KBM-7 (cell line): ENCODE measurements around the gene UNC5C.
A peak's percentile ranks its signal among the peaks of the same experiment; 100 is the strongest.

Source experiments
- DNase-seq: peaks from one replicate; pipeline ENCODE4 v3.0.0-alpha.2; 2015
- in situ Hi-C: fragments of 300-500 bp; cut with MboI; formaldehyde crosslinking; loops from 2 replicates; pipeline ENCODE4 v1.14.3; 2020; ENCODE audit warnings: low sequenced_read_pairs, low pct_unique_long_range_greater_than_20kb, mixed read lengths

UNC5C gene

GRCh38 chr4:95371476-95372224 is 177.1 kb downstream of the UNC5C start:
- no peak for DNase-seq
- in situ Hi-C loops = no loop called here

DNA sequence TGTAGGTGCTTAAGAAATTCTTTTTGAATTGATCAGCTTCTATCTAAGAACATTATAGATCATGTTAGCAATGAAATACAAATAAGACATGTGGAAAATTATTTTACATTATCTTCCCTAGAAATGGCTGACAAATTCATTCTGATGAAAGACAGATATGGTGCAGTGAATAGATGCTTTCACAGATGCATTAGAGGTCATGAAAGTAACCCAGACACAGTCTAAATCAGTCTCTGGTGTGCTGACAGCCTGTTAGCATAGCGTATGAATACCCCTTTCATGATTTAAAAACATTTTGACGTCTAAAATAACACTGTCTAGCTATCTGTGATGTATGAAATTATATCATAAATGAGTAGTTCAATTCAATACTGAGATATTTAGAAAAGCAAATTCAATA is 180.9 kb downstream of the UNC5C start:
- no peak for DNase-seq
- in situ Hi-C loops = no loop called here

GRCh38 chr4:95363966-95364365 is 184.8 kb downstream of the UNC5C start:
- no peak for DNase-seq

DNA sequence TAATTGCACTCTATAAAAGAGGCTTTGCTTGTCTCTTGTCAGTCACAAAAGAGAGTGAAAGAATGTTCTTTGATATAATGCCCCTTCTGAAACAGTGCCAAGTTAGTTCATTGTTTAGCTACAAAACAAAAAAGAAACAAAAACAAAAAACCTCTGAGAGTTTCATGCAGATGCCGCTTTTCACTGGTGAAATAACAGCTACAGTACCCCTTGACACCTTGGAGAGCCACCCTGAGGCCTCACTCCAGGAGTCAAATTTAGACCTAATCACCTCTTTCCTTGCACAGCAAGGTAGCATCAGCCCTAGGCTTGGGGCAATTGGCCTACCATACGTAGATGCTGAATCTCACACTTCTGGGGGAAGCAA is 185.2 kb downstream of the UNC5C start:
- in situ Hi-C loops = no loop called here

More at GRCh38 chr4:95363966-95364365, 184.8 kb downstream of the UNC5C start:
- in situ Hi-C loops = no loop called here

DNA sequence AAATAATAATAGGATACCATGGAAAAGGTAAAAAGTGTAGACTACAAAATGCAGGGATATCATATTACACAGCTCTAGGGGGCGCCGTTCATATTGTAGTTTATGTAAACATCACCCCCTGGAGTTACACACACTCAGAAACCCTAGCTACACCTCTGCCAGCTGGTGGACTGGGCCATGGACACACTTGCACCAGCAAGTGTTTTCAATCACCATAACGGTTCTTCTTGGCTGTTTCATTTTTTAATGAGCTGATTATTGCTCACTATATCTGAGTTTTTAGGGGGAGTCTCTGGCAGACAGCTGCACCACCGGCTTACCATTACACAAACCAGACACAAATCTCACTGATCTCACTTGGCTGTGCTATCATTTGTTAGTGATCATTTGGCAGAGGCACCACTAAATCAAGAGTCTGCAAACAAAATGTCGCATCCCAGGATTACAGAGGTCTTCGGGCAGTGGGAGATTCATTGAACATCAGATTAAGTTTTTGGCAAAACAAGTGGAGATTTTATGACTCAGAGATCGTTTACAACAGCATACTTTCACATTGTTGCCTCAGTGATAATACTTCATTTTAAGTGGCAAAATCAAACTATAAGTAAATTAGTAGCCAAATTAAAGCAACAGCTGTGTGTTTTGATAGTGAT is 185.7 kb downstream of the UNC5C start:
- in situ Hi-C loops = no loop called here
- peak; percentile 4 for DNase-seq

More for the DNA sequence above, 185.2 kb downstream of the UNC5C start:
- no peak for DNase-seq

GRCh38 chr4:95362066-95362465 is 186.7 kb downstream of the UNC5C start:
- in situ Hi-C loops = no loop called here
- DNase-seq = no peak

DNA sequence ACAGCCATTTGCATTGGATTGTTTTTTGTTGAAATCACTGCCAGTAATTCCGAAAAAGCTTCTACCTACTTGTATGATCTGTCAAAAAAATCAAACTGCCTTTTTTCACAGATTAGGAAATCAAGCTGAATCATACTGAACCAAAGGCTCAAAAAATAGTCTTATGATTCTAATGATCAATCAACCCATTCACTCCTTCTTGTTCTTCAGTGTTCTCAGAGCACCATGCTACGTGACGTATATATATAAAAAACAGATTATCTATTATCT is 187.1 kb downstream of the UNC5C start:
- in situ Hi-C loops = no loop called here
- no peak for DNase-seq

DNA sequence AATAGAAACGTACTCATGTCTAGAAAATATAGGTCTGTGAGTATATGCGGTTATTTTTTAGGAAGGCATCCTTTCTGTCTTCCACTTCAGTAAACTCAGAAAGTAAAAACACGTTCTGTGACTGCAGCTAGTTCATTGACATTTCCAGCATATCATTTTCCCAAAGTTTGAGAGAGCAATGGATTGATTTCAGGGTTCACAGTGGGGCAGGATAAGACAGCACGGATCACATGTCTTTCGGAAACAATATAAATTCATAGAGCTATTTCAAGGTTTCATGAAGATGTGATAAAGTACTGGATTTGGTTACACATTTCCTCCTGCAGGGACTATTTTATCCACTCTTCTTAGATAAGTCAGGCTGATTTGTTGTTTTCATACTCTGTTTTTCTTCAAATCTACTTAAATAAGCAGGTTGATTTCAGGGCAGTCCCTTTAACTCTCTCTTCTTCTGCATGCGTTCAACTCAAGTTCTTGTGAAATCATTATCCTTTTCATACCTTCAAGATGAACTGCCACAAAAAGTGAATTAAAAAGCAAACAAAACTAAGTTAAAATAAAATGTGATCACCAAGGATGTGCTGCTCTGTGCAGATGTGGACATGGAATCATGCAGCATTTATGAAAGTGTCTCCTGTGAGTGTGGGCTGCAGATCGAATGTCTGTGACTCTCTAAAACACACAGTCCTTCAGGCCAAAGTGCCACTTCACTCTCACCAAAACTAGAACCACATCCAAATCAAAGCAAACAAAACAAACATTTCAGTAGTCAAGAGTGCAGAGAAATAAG is 187.7 kb downstream of the UNC5C start:
- DNase-seq = no peak
- in situ Hi-C loops = no loop called here

- in situ Hi-C loops = no loop called here
Observed at GRCh38 chr4:95360256-95360903, 188.4 kb downstream of the UNC5C start.

GRCh38 chr4:95358421-95358820 is 190.4 kb downstream of the UNC5C start:
- in situ Hi-C loops = no loop called here
- DNase-seq = no peak

More at GRCh38 chr4:95360256-95360903, 188.4 kb downstream of the UNC5C start:
- no peak for DNase-seq

GRCh38 chr4:95355021-95355420 is 193.8 kb downstream of the UNC5C start:
- in situ Hi-C loops = no loop called here
- DNase-seq = no peak

DNA sequence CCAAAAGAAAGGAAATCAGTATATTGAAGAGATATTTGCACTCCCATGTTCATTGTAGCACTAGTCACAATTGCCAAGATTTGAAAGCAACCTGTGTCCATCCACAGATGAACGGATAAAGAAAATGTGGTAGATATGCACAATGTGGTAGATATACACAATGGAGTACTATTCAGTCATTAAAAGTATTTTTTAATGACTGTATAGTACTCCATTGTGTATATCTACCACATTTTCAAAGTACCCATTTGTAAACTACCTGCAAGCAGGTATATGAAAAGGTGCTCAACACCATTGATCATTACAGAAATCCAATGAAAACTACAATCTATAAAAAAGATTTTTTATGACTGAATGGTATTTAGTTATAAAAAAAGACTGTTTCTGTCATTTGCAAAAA is 200.4 kb downstream of the UNC5C start:
- DNase-seq = no peak
- in situ Hi-C loops = no loop called here

DNA sequence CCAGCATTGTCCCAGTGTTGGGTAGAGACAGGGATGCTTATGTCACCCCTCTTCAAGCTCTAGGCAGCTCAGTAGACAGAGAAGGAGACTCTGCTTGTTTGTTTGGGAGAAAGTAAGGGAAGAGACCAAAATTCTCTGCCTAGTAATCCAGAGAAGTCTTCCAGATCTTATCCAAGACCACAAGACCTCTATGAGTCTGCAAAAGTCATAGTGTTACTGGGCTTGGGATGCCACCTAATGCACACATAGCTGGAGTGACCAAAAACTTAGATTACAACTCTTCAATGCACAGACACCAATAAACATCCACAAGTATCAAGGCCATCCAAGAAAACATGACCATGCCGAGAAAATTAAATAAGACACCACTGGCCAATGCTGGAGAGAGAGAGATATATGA is 205.5 kb downstream of the UNC5C start:
- in situ Hi-C loops = no loop called here
- DNase-seq = no peak

DNA sequence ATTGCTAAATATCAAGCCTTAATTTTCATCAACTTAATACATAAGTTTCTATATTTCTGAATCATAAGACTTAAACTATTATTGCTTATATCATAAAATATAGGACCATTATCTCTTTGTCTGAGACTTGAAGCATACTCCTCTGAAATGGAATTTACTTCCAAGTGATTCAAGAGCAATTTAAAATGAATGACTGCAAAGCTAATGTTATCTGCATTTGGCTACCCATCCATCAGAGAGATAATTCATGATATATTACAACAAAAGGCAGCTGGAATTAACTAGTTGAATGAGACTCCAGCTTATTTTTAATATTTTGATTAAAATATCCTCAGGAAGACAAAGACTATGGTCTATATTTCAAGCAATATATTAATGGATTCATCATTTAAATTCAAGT is 208.6 kb downstream of the UNC5C start:
- in situ Hi-C loops = no loop called here
- no peak for DNase-seq

DNA sequence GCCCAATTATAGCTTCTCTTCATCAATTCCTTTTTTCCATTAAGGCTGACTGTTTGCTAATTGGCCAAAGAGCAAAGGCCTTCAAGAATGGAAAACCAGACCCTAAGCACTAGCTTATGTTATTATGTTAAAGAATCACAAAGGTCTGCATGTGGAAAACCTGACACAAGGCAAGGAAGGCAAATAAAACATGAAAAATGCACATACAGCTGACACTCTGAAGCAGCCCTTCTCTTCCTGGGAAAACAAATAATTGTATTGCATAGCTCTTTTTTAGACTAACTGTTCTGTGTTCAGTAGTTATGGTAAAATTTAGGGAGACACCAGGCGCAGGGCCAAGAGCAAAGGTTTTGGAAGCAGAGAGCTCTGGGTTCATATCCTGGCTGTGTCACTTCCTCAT is 223.1 kb downstream of the UNC5C start:
- DNase-seq = no peak
- in situ Hi-C loops = no loop called here

DNA sequence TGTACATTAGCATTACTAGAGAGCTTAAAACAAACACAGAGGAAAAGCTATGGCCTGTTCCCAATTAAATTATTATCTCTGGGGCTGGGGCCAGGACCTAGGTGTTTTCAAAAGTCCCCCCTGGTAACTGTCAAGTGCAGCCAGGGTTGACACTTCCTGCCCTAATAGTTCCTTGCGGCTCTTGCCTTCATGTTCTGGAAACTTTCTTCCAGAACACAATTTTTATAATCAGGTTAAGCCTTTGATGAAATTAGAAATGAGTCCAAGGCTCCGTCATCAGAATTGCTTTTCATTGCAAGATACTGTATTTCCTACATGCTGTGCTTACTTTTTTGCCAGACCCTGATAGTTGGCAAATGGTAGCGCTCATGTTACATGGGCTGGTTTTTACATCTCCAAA is 229.6 kb downstream of the UNC5C start:
- no peak for DNase-seq
- in situ Hi-C loops = no loop called here

GRCh38 chr4:95318483-95318882 is 230.3 kb downstream of the UNC5C start:
- DNase-seq = no peak
- in situ Hi-C loops = no loop called here

DNA sequence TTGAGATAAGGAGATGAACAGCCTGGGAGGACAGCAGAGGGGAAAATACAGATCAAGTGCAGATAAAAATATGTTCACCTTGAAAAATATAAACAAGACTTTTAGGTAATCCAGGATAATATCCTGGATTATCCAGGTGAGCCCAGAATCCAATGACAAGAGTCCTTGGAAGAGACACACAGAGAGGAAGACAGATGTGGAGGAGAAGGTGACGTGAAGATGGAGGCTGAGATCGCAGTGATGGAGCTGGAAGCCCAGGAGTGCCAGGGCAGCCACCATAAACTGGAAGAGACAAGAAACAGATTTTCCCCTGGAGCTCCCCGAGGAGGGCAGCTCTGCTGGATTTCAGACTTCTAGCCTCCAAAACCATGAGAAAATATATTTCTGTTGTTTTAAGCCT is 230.7 kb downstream of the UNC5C start:
- no peak for DNase-seq
- in situ Hi-C loops = no loop called here

DNA sequence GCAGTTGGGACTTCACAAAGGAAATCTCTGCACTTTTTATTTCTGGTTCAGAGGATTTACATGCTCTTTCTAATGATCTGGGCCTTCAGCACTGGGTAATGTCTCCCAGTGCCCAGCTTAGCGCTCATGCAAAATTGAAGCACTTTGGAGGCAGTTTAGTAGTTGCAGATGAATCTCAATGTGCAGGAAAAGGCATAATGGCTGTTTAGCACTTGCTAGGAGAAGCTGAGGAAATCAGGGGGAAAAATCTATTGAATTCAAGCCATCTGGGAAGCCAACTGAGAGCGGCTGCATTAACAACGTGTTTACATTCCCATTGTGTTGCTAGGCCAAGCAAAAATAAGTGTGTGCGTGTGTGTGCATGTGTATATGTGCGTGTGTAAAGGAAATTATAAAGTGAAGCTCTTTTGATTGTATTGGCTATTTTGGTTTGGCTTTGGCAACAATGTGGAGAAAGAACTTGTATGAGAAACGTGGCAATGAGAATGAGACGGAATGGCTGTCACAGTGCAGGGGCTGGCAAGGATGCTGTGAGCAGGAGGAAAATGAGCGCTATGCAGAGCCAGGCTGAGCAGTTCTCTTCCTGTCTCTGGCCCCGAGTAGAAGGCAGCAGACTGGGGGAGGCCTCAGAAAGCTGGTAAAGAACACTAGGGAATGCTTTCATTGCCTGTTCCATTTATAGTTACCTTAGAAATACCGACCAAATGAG is 231.5 kb downstream of the UNC5C start:
- in situ Hi-C loops = no loop called here
- DNase-seq = no peak
